GM19455 (cell line): ENCODE measurements around the gene MYL5.
"Not testable (repeated sequence)": the region's sequence is repeated elsewhere in the genome, so short reads cannot be mapped to it uniquely, and the experiment has no call there.

Experiments used
- ATAC-seq: cut with Tn5 transposase; IDR thresholded peaks from one replicate; pipeline ENCODE4 v1.9.1; 2021; ENCODE audit not compliant: unreplicated experiment

The MYL5 gene

DNA sequence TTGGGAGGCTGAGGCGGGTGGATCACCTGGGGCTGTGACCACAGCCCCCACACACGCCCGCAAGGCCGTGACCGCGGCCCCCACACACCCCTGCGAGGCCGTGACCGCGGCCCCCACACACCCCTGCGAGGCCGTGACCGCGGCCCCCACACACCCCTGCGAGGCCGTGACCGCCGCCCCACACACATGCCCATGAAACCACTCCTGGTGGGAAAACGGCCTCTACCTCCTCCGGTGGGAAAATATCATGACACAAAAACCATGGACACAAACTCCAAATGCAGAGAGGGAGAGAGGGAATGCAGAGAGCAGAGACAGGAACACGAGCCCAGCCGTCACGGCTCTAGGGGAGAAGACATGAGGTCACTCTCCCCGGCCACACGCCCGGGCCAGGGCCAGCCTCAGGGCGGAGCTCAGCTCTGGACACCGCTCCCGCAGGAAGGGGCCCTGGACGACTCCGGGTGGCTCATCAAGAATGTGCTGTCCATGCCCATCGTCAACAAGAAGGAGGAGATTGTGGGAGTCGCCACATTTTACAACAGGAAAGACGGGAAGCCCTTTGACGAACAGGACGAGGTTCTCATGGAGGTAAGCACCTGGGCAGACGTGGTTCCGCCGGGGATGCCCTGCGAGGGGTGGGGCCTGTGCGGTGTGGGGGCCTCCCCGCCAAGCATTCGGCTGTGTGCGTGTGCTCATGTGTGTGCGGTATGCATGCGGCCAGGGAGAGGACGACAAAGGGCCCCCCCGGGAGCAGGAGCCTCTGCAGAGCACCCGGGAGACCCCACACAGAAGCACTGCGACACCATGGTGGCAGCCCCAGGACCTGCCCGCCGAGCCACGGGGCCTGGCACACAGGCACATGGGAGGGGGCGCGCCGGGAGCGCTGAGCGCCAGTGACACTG is 17.7 kb upstream of the MYL5 start:
- ATAC-seq, result no peak

DNA sequence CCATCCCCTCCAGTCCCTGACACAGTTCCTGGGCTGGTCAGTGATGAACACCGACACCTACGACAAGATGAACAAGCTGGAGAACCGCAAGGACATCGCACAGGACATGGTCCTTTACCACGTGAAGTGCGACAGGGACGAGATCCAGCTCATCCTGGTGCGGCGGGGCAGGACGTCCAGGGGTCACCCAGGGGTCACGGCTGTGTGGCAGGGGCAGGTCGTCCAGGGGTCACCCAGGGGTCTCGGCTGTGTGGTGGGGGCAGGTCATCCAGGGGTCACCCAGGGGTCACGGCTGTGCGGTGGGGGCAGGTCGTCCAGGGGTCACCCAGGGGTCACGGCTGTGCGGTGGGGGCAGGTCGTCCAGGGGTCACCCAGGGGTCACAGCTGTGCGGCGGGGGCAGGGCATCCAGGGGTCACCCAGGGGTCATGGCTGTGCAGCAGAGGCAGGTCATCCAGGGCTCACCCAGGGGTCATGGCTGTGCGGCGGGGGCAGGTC is 17.0 kb upstream of the MYL5 start:
- no peak for ATAC-seq

DNA sequence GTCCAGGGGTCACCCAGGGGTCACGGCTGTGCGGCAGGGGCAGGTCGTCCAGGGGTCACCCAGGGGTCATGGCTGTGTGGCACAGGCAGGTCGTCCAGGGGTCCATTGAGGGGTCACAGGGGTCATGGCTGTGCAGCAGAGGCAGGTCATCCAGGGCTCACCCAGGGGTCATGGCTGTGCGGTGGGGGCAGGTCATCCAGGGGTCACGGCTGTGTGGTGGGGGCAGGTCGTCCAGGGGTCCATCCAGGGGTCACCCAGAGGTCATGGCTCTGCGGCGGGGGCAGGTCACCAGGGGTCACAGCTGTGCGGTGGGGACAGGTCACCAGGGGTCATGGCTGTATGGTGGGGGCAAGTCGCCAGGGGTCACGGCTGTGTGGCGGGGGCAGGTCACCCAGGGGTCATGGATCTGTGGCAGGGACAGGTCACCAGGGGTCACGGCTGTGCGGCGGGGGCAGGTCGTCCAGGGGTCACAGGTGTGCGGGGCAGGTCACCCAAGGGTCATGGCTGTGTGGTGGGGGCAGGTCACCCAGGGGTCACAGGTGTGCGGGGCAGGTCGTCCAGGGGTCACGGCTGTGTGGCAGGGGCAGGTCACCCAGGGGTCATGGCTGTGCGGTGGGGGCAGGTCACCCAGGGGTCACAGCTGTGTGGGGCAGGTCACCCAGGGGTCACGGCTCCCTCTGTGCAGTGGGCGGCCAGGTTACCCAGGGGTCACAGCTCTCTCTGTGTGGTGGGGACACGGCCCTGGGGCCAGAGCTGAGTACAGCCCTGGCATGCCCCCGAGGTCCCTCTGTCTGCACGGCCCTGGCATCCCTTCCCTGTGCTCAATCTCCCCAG is 16.3 kb upstream of the MYL5 start:
- ATAC-seq, result no peak

DNA sequence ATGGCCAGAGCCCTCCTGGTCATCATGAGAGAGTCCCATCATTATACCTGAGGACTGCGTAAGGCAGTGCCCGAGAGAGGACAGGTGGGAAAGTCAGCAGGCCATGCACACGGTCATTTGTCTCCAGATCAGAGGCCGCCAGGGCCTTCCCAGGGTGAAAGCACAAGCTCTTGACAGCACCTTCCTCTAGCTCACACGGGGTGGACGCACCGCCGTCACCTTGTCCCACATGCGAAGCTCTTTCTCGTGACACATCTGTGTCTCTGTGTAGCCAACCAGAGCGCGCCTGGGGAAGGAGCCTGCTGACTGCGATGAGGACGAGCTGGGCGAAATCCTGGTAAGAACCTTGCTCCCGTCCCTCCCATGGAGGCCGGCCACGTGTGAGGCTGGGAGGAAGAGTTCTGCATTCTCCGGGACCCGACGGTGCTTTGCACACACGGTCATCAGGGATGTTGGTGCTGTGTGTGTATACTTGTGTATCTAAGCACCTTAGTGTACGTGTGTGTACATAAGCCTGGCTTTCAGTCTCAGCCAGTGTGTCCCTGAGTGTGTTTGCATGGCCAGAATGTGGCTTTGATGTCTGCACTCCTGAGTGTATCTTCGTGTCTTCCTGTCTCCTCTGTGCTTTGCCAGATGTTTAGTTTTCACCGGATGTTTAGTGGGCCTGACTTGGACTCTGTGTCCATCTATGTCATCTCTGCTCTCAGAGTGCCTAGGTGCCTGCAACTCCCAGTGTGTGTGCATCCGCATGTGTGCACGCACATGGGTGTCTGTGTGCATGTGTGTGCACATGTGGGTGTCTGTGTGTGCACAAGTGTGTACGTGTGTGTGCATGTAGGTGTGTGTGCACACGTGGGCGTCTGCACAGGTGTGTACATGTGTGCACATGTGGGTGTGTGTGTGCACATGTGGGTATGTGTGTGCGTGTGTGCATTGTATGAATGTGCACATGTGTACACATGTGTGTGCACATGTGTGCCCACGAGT is 15.4 kb upstream of the MYL5 start:
- no peak for ATAC-seq

DNA sequence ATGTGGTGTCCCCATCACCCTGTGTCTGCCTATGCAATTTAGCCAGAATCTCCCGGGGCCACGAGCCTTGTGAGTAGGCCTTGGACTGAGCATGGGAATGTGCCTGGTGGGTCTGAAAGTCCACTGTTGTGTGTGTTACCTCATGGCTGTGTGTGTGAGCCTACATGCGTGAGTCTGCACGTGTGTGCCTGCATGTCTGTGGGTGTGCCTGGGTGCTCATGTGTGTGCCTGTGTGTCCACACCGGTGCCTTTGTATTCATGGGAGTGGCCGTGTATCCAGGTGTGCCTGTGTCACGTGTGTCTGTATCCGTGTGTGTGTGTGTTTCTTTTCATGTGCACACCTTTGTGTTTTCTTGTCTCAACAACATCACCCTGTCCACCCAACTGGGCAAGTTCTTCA is 14.5 kb upstream of the MYL5 start:
- no peak for ATAC-seq

DNA sequence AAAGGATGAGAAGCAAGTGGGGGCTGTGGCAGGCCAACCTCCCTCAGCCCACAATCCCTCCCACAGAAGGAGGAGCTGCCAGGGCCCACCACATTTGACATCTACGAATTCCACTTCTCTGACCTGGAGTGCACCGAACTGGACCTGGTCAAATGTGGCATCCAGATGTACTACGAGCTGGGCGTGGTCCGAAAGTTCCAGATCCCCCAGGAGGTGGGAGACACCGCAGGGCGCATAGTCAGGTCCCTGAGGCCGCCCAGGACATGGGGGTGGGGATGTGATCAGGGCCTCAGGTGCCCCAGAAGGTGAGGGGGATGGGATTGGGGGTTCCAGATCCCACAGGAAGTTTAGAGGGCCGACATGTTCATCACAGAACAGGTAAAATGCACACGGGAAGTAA is 13.9 kb upstream of the MYL5 start:
- ATAC-seq, result no peak

DNA sequence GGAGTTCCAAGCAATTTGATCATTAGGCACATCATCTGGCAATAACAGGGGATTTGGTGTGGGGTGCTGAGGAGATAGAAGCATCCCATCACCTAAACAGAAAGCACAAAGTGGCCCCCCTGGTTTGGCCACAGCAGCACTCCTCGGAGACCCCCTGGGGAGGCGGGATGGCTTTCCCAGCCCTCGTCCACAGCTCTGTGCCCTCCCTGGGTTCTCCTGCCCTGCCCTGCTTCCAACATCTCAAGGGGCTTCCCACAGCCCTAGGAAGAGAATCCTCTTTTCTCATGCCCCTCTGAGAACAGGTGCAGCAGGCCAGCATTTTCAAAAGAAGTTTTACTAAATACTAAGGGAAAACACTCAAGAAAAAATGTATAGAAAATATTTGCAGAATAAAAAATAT is 13.1 kb upstream of the MYL5 start:
- ATAC-seq, result no peak

DNA sequence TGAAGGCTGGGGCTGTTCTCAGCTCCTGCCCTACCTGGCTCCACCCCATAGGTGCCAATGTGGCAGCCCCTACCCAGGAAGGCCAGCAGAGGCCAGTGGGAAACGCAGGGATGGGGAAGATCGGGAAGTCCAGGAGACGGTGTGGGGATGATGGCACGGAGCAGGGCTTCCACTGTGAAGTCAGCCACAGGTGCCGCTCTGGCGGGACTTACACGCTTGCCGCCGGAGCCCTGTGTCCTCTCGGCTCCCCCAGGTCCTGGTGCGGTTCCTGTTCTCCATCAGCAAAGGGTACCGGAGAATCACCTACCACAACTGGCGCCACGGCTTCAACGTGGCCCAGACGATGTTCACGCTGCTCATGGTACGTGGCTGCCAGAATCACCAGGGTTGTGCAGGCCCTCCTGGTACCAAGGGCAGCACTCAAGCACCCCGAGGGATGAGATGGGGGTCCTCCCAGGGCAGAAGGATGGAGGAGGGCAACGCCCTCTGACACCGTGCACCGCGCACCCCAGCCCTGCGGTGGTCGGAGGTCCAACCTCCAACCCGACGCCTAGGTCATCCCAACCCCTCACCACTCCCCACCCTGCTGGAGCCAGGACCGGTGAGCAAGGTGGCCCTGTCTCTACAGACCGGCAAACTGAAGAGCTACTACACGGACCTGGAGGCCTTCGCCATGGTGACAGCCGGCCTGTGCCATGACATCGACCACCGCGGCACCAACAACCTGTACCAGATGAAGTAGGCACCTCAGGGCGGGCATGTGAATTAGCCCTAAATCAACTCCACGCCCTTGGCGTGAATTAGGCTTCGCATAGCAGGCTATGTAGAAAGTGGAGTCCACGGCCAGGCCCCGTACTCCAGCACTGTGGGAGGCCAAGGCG is 12.2 kb upstream of the MYL5 start:
- ATAC-seq, result no peak

DNA sequence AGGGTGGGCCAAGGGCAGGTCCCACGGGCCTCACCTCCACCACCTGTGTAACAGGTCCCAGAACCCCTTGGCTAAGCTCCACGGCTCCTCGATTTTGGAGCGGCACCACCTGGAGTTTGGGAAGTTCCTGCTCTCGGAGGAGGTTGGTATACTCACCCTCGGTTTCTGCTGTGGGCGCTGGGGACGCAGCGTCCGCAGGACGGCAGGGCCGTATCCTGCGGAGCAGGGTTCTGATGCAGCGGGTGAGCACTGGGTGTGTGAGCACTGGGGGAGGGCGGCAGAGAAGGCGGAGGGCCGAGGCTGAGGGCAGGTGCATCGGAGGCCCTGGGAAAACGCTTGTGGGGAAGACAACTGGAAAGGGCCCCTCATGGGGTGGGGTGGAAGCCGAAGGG is 11.3 kb upstream of the MYL5 start:
- no peak for ATAC-seq

DNA sequence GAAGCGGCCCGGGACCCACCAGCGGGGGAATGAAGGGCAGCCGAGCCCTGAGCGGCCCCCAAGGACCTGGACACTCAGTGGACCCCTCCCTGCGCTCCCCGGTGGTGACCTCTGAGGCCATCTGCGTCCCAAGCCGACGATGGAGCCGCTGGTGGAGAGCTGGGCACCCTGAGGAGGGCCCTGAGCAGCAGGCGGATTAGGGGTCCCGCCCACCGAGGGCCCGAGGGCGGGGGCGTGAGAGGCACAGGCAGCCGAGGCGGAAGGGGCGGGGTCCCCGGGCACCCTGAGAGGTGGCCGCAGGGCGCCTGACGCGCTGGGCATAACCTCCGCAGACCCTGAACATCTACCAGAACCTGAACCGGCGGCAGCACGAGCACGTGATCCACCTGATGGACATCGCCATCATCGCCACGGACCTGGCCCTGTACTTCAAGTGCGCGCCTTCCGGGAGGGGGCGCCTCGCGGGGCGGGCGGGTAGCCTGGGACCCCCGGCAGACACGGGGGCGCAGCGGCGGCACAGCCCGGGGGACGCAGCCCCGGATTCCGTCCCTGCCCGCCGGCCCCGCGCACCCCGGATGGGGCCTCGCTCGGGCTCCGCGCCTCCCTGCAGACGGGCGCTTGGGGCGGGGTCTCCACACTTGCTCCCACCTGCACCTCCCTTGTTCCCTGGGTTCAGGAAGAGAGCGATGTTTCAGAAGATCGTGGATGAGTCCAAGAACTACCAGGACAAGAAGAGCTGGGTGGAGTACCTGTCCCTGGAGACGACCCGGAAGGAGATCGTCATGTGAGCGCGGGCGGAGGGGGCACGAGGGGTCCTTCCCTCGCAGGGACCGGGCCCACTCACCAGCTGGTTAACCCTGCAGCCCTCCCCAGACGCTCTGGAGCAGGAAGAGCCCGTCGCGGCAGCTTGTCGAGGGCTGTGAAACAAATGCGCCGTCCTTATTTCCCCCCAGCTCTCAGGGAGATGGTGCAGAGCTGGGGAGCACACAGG is 10.6 kb upstream of the MYL5 start:
- ATAC-seq, result peak; percentile 61

DNA sequence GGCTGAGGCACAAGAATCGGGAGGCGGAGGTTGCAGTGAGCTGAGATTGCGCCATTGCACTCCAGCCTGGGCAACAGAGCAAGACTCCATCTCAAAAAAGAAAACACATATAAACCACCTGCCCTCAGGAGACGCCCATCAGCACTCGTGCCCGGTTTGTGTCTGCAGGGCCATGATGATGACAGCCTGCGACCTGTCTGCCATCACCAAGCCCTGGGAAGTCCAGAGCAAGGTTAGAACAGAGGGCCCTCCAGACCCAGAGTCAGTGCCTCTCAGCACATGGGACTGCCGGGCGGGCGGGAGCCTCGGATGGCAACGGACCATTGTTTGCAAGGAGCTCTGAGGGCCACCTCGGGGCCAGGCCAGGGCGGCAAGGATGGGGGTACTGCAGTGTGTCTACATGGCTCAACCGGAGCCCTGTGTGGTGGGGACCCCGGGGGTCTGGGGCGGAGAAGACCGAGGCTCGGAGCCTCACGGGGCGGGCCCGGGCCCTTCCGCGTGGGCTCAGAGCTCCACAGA is 9.6 kb upstream of the MYL5 start:
- ATAC-seq, result no peak

DNA sequence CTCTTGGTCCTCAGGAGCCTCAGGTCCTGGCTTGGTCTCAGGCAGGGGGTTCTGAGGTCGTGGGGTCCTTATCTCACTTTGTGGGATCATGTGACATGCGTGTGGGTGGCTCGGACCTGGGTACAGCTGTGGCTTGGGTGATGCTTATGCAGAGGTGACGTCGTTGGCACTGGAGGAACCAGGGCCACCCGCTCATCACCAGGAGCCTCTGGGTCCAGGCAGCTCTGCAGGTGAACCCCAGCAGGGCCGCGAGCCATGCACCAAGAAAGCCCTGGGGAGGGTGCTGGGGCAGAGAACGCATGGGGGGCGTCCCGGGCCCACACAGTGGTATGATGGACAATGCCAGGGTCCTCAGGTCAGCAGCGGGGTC is 9.0 kb upstream of the MYL5 start:
- ATAC-seq, result no peak

DNA sequence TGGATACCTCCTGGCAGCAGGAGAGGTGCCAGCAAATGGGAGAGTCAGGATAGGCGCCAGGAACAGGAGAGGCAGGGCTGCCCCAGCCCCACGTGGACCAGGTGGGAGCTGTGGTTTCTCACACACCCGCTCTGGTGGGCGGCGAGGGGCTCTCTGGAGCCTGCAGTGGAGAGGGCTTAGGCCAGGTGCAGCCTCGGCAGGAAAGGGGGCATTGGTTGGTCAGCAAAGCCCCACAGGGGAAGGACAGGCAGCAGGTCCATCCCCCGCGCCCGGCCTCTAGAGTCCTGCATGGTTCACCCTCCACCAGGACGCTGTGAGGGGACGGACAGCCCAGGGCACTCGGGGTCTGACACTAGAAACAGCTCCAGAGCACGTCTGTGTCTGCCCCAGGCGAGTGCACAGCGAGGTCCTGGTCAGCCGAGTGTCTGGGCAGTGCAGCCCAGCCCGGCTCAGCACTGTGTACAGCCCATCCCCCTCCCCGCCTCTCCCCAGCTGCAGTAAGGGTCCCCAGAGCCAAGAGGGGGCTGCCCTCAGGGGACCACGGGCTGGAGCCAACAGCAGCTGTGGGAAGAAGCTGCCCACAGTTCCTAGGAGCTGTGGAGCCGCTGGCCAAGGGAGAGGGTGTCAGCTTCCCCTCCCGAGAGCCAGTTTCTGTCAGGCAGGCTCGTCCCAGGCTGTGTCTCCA is 8.4 kb upstream of the MYL5 start:
- ATAC-seq, result no peak

DNA sequence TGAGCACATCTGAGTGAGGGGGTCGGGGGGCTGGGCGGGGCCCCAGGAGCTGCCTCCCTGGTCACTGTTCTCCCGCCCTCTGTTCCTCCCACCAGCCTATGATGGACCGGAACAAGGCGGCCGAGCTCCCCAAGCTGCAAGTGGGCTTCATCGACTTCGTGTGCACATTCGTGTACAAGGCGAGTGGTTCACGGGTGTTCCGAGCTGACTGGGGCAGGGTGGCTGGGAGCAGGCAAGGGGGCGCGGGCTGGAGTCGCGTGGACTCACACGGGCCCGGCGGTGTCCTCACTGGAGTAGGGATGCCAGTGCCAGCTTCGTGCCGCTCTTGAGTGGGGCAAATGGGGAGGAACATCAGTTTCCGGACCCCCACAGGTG is 7.9 kb upstream of the MYL5 start:
- ATAC-seq, result no peak

DNA sequence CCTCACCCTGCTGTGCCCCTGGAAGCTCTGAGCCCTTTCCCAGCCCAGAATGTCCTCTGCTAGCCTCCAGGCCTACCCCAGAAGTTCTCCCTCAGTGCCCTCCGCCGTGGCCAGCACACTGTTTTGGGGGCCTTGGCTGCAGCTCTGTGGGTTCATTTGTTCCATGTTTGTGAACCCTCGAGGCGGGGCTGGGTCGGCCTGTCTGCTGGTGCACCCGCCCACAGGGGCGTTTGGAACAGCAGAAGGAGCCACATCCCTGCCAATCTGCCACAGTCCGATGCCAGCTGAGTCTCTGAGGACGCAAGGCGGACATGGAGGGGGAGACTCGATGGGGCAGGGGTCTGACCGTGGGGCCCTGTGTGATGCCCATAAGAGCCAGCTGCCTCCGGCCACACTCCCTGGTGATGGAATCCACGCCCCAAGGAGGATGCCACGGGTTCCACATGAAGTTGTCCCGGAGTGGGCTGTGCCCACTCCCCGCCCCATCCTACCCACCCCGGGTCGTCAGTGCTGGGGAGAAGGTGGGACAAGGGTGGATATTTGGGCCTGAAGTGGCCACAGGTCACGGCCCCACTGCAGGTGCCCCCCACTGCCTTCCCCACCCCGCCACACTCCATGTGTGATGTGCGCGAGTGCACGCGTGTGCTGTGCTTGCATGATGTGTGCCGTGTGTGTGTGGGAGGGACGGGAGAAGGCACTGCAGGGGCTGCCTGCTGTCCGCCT is 7.4 kb upstream of the MYL5 start:
- ATAC-seq, result no peak

DNA sequence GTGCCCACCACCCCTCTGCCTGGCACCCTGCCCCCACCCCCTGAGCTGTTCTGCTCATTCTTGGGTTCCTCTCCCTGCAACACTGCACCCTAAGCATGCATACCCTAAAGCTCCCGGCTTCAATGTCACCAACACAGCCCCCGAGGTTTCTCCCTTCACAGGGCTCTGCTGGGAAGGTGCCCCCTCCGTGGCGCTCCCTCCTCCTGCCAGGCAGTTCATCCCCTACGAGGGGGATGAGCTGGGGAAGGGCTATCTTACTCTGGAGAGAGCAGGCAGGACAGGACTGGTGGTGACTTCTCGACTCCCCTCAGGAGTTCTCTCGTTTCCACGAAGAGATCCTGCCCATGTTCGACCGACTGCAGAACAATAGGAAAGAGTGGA is 6.8 kb upstream of the MYL5 start:
- ATAC-seq, result no peak

DNA sequence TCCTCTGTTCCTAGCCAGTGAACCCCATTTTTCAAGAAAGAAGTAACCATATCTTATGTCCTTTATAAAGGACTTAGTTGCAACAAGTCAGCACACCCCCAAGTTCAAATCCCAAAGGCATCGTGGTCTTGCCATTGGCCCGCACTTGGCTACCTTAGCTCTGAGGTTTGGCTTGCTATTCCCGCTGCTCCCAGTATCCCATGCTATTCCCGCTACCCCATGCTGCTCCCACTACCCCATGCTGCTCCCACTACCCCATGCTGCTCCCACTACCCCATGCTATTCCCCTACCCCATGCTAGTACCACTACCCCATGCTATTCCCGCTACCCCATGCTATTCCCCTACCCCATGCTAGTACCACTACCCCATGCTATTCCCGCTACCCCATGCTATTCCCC is 6.1 kb upstream of the MYL5 start:
- ATAC-seq, result not testable (repeated sequence)
